Daoy (cell line): ENCODE measurements around the gene PCDHGC4. TPM values are rescaled to one million over a fixed set of nuclear protein-coding genes. Genes with fewer than 3 reads are reported as not detected.

ENCODE experiments used
- DNase-seq: peaks from one replicate; pipeline ENCODE4 v3.0.0-alpha.2; 2015; ENCODE audit warnings: low read depth
- total RNA-seq: library from RNA; depleted of rRNA; stranded (reverse); fragments of >200 nt; shearing (Covaris generic); gene quantifications from 2 replicates; pipeline ENCODE4 v1.2.3, GENCODE V29; 2014

The PCDHGC4 gene
- total RNA-seq, 1 experiment from 2014 or later: 0.23 TPM

- no peak for DNase-seq
These were observed 5.4 kb downstream of the PCDHGC4 start for GRCh38 chr5:141490271-141490670.

DNA sequence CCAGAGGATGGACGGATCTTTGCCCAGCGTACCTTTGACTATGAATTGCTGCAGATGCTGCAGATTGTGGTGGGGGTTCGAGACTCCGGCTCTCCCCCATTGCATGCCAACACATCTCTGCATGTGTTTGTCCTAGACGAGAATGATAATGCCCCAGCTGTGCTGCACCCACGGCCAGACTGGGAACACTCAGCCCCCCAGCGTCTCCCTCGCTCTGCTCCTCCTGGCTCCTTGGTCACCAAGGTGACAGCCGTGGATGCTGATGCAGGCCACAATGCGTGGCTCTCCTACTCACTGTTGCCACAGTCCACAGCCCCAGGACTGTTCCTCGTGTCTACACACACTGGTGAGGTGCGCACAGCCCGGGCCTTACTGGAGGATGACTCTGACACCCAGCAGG lies 5.9 kb downstream of the PCDHGC4 start:
- DNase-seq: no peak

GRCh38 chr5:141491323-141492167 lies 6.7 kb downstream of the PCDHGC4 start:
- no peak for DNase-seq

GRCh38 chr5:141492168-141492885 lies 7.5 kb downstream of the PCDHGC4 start:
- no peak for DNase-seq

- peak; percentile 35 for DNase-seq
These were observed 8.9 kb downstream of the PCDHGC4 start for GRCh38 chr5:141493500-141494422.

DNA sequence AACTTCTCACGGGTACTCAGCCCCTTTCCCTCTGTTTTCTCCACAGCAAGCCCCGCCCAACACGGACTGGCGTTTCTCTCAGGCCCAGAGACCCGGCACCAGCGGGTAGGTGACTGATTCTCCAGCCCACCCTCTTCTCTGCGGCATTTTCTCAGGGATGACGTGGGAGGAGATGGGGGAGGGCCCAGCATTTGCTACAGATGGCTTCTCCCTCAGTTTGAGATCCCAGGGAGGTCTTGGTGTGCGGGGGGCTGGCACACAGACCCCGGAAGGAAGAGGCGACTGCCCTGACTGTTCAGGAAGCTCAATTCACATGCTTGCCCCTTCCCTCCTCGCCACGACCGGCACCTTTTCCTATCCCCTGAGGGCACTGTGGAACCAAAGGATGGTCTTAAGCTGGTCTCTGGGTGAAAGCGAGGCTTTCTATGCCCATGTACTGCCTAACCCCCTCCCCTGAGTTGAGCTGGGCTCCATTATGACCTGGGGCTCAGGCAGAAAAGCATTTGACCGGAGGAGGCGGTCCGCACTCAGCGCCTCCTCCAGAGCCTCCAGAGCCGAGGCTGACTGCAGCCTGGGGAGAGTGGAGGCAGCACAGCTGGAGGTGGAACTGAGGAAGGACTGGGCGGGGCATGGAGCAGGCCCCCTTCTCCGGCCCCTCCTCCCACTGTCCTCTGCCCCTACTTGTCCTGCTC lies 10.1 kb downstream of the PCDHGC4 start:
- DNase-seq: no peak

DNA sequence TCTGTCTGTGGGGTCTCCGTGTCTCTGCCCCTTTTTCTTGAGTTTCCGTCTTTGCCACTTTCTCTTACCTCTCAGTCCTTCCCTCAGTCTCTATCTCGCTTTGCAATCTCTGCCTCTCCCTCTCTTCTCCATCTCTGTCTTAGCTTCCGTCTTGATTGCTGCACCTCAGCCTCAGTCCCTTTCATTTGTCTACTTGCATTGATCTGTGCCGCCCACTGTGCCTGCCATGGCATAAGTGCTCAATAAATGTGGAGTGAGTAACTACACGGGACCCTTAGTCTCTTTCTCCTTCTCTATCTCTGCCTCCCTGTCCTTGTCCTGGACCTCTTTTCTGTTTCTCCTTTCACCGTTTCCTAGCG lies 10.6 kb downstream of the PCDHGC4 start:
- no peak for DNase-seq

DNA sequence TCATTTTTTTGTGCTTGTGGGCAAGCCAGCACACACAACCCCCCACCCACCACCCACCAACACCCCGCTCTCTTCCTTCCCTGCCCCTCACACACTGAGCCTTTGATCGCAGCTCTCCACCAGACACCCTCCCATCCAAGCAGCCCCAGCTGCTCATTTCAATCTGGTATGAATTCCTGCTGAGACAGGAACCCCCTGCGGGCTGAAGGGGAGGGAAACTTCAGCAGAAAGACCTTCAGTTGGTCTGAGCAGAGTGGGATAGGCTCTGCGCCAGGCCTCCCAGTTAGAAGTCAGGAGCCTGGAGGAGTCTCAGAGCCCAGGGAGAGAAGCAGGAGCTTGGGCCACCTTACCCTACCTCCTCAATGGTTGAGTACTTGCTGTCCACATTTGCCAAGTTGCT lies 11.2 kb downstream of the PCDHGC4 start:
- DNase-seq: peak; percentile 76

DNA sequence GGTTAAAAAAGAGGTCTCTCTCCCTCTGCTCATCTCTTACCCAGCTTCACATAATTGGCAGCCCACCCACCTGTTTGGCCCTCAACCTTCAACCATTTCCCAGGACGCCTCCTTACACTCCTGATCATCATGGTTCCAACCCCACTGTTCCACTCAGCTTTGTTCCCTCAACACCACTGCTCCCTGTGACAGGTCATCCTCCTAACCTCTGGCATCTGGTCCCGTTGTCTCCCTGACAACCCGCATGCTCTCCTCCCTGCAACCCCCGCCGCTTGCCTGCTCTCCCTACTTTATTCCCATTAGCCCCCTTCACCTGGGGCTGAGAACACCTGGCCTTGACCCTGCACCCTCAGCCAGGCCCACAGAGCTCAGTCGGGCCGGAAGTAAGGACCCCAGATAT lies 16.9 kb downstream of the PCDHGC4 start:
- no peak for DNase-seq

DNA sequence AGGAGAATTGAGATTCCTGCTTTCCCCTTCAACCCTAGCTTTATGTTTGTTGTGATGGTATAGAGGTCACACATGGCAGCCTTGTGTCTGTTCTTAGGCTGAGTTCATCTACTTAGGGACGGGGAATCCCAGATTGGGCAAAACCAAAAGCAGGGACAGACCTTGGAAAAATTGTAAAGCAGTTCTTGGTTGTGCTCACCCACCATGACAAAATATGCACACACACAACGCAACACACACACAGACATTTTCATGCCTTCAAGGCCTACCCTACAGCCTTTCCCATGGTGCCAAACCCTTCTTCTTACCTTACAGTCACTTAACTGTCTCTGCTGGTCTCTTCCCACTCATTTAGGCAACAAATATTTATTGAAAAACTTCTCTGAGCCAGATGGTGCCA lies 18.9 kb downstream of the PCDHGC4 start:
- DNase-seq: no peak

GRCh38 chr5:141504216-141504615 lies 19.4 kb downstream of the PCDHGC4 start:
- no peak for DNase-seq

DNA sequence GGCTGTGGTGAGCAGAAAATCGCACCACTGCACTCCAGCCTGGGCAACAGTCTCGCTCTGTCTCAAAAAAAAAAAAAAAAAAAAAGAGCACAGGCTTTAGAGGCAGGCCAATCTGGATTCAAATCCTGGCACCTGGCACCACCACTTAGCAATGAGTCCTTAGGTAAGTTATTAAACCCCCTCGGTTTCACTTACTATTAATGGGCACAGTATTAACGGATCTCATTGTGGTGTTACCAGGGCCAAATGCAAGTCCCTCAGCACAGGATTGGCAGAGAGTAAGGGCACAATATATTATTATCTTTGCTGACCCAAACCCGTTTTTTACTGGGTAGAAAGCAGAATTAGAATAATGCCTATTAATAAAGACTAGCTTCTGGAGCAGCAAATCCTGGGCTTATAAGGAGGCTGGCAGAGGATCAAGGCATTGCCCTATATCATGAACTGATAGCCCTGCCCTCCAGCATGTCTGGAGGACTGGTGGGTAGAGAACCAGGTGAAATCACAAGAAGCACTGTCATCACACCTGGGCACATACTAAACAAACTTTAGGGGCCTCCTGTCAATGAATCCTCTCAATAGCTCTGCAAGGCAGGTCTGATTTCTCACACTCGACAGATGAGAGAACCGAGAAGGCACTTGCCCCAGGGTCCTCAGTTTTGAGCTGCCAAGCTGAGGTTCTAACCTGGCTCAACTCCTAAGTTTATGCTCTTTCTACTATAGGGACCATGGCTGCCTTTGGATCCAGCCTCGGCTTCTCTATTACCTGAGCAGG lies 21.7 kb downstream of the PCDHGC4 start:
- DNase-seq: no peak

- peak; percentile 75 for DNase-seq
These were observed 22.7 kb downstream of the PCDHGC4 start for GRCh38 chr5:141507387-141508091.

DNA sequence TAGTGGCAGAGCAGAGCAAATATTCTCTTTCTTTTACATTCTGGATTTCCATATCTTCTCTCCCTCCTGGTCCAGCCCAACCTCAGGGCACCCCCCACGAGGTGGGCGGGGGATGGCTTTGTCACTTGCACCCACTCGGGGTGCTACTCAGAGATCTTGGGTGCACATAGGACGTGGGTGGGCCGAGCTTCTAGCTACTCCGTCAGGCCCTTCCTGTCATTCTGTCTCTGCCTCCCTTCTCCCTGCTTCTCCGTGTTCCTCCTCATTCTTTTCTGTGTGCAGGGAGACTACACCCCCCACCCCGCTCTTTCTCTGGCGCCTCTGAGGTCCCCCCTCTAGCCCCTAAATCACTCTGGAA lies 23.6 kb downstream of the PCDHGC4 start:
- peak; percentile 51 for DNase-seq

- peak; percentile 96 for DNase-seq
These were observed 24.2 kb downstream of the PCDHGC4 start for GRCh38 chr5:141508798-141509611.

DNA sequence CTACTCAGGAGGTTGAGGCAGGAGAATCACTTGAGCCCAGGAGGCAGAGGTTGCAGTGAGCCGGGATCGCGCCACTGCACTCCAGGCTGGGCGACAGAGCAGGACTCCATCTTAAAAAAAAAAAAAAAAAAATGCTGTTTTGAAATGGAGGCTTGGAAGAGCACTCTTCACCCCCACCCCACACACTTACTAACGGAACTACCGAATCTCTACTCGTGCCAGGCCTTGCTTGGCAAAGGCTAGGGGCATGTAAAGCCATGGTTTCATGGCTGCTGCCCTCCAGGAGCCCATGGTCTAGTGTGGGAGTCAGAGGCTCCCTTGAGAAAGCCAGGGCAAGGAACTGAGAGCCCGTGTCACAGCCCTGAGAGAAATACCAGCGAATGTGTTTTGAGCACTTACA lies 25.3 kb downstream of the PCDHGC4 start:
- no peak for DNase-seq

DNA sequence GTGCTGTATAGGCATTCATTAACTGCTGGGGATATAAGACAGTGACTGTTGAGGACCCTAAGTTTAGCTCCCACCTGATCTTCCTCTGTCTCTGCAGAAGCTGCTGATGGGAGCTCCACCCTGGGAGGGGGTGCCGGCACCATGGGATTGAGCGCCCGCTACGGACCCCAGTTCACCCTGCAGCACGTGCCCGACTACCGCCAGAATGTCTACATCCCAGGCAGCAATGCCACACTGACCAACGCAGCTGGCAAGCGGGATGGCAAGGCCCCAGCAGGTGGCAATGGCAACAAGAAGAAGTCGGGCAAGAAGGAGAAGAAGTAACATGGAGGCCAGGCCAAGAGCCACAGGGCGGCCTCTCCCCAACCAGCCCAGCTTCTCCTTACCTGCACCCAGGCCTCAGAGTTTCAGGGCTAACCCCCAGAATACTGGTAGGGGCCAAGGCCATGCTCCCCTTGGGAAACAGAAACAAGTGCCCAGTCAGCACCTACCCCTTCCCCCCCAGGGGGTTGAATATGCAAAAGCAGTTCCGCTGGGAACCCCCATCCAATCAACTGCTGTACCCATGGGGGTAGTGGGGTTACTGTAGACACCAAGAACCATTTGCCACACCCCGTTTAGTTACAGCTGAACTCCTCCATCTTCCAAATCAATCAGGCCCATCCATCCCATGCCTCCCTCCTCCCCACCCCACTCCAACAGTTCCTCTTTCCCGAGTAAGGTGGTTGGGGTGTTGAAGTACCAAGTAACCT lies 26.2 kb downstream of the PCDHGC4 start:
- no peak for DNase-seq

DNA sequence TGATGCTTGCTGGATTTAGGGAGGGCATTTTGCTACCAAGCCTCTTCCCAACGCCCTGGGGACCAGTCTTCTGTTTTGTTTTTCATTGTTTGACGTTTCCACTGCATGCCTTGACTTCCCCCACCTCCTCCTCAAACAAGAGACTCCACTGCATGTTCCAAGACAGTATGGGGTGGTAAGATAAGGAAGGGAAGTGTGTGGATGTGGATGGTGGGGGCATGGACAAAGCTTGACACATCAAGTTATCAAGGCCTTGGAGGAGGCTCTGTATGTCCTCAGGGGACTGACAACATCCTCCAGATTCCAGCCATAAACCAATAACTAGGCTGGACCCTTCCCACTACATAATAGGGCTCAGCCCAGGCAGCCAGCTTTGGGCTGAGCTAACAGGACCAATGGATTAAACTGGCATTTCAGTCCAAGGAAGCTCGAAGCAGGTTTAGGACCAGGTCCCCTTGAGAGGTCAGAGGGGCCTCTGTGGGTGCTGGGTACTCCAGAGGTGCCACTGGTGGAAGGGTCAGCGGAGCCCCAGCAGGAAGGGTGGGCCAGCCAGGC lies 27.0 kb downstream of the PCDHGC4 start:
- no peak for DNase-seq
